GM21723 (cell line): ENCODE data around the gene PBX4.

Source experiments
- ATAC-seq: cut with Tn5 transposase; IDR thresholded peaks from one replicate; pipeline ENCODE4 v1.9.1; 2021; ENCODE audit warnings: mild to moderate bottlenecking, moderate library complexity; ENCODE audit not compliant: unreplicated experiment

Gene PBX4

DNA sequence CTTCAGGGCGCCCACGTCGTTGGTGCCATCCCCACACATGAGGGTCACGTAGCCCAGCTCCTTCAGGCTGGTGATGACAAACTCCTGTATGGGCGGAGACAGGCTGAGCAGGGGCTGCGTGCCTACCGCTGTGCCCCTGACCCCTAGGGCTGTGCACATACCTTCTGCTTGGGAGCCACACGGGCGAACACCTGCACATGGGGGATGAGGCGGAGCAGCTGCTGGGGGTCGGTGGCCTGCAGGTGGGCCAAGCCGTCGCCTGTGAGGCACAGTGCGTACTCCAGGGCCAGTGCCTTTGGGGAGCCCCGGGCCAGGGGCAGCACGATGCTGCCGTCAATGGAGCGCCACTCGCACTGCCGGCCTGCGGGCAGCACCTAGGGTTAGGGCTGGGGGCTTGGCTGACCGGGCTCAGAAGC, 31.1 kb upstream of the PBX4 start:
- ATAC-seq, result no peak

DNA sequence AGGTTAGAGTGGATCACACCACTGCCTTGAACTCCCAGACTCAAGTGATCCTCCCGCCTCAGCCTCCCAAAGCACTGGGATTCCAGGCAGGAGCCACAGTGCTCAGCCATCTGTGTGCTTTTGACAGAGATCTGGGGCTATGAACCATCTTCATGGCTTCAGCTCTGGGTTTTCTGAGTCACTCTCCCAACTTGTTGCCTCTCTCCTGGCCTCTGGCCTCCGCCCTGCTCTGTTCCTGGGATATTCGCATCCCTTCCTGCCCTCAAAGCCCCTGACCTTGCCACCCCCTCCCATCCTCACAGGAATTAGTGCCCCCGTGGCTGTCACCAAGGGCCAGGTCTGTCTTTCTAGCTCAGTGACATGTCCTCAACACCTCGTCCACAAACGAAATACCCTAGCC, 30.7 kb upstream of the PBX4 start:
- no peak for ATAC-seq

DNA sequence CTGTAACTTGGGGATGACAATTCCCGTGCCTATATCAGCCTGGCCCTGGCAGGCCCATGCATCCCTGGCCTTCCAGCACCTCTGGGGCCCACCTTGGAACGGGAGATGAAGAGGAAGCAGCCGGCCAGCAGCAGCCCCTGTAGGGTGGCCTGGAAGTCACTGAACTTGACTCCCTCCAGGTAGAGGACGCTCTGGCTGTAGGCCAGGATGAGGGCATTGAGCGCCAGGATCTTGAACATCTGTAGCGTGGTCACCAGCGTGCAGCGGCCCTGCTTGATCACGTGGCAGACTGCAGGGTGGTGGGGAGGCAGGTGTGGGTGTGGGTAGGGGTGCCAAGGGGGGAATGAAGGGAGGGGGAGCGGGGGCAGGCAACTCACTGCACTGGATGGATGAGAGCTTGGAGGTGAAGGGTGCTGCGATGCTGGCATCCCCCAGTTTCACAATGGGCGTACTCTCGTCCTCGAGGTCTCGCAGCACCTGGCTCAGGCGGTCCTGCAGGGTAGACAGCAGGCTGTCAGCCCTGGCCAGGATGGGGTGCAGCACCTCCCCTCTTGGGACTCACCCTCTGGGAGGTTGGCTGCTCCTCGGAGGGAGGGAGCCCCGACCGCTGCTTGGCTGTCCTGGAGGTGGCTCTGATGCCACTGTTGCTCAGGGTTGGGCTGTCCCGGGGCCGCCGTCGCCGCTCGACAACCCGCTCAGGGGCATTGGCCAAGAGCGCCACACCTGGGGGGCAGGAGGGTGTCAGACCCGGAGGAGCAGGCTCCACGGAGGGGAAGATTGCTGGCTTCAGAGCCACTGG, 28.7 kb upstream of the PBX4 start:
- no peak for ATAC-seq

DNA sequence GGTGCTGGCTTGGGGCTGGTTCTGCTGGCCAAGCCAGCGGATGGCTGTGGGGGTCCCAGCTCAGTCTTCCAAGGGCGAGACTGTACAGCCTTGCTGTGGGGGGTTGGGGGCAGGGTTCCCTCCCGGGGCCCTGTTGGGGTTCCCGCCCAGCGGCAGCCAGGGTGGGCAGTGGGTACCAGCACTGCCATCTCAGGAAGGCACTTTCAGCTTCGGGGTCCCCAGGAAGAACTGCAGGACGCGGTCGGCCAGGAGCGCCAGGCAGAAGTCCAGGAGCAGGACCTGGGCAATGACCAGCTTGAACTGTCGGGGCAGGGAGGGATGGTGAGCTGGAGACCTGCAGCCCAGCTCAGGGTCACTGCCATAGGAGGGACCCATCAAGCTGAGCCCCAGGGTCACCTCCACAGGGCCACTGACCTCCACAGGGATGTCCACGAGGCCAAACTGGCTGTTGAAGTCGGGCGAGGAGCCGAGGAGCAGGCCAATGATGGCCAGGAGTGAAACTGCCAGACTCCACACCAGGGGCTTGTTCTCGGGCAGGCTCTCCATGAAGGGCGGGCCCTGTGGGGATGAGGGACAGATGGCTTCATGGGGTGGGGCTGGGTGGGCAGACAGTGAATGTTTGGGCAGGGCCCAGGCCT, 26.9 kb upstream of the PBX4 start:
- no peak for ATAC-seq

DNA sequence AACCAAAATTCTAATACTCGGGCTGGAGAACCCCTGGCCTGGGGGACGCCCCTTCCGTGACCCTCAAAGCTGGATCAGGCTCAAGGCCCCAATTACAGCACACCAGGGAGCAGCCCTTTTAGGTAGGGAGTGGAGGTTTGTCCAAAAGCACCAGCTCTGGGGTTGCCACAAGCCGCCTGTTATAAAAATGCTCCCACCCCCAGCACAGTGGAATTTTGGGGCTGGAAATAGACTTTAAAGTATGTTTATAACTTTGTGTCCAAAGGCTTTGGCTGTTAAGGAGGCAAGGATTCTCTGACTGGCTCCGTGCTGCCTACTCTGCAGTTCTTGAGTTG, 25.5 kb upstream of the PBX4 start:
- no peak for ATAC-seq

DNA sequence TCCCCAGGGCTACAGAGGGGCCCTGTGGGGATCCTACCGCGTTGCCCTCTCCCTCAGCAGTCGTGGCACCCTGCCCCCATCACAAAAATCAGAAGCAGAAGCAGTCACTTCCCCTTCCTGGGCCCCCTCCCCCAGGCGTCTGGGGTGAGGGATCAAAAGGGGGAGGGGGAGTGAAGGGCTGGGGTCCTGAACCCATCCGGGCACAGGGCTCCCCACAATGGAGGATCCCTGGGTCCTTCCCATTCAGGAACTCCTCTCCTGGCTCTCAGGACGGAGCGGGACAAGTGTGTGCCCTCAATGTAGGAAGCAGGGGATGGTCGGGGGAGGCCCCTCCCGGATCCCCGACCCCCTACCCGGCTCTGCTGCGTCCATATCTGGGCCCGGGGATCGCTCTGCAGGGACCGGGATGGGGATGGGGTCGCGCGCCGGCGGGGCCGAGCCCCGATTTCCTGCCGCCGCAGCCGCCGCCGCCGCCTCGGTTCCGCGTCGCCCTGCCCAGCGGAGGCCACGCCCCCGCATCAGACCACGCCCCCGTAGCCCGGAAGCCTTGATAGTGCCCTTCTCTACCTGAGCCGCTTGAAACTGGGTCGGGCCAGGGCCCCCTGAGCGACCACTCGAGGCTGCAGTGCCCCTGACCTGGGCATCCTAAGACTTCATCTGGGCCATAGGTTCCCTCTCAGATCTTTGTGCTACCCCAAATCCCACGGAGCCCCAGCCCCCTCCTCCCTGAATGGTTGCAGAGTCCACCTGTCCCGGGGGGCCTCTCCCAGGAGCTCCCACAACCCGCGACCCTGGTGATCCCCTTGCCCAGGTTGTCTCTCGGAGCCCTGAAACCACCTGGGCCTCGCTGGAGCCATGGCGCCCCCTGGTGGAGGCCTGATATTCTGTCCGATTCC, 24.9 kb upstream of the PBX4 start, which contains the start of gene GMIP:
Gene GMIP (minus strand): TSS at position 500 of the 896 bp plus-strand sequence. CDS start 128 bp downstream, at position 372.
- peak; percentile 81 for ATAC-seq

DNA sequence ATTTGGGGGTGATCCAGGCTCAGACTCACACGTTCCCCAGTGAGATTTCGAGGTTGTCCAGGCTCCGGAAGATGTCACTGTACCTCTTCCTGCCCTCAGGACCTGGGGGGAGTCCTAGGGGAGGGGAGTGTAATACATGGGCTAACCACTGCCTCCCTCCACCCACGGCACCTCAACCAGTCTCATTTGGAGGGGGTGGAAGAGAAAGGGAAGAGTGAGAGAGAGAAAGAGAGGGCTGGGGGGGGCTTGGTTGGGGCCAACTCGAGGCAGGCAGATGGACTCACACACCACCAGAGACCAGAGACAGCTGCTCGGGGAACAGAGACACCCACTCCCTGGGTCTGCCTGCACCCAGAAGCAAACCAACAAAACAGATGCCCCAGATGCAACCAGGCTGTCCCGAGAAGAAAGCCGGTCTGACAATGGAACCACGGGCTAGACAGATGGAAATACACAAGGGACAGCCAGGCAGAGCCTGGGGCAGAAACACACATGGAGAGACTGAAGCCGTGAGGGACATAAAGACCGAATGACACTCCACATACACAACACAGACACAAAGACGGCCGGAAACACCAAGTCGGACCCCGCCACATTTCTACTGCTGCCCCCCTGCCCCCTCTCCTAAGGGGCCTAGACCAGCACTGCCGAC, 24.1 kb upstream of the PBX4 start:
- peak; percentile 20 for ATAC-seq

DNA sequence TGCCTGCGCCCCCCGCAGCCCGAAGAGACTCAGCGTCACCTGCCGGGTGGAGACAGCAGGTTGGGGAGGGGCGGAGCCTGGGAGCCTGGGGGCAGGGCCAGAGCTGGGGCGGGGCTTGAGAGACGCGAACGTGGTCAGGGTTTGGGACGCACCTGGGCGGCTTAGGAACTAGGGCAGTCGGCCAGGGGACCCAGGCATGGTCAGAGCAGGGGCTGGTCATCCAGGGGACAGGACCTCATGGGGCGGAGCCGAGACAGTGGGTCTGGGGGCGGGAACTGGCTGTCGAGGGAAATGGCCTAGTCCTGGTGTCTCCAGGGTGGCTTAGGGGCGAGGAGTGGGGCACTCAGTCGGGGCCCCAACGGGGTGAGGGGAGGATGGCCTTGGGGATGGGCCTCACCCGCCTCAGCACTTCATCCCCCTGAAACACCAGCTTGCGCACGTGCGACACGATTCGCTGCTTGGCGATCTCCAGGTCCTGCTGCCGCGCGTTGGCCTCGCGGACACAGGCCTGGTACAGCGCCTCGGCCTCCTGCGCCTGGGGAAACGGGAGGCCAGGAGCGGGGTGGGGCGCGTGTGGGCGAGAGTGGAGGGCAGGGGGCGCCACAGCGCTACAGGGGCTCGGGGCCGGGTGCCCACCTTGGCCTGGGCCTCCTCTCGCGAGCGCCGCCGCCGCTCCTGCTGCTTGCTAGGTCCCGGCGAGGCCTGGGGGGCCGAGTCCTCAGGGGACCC, 19.2 kb upstream of the PBX4 start:
- no peak for ATAC-seq

DNA sequence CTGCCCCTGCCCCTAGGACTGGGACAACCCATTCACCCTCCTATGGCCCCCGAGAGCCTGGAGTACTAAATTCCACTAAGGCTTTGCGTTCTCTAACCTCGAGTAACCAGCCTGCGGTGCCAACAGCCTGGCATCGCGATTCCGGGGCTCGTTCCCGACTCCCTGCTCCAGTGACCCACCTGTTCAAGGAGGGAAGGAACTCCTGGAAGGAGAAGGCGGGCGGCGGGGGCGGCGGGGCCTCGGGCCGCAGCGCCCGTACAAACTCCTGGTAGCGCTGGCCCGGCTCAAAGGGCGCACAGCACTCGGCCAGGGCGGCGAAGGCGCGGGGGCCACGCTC, 18.7 kb upstream of the PBX4 start:
- ATAC-seq, result no peak

DNA sequence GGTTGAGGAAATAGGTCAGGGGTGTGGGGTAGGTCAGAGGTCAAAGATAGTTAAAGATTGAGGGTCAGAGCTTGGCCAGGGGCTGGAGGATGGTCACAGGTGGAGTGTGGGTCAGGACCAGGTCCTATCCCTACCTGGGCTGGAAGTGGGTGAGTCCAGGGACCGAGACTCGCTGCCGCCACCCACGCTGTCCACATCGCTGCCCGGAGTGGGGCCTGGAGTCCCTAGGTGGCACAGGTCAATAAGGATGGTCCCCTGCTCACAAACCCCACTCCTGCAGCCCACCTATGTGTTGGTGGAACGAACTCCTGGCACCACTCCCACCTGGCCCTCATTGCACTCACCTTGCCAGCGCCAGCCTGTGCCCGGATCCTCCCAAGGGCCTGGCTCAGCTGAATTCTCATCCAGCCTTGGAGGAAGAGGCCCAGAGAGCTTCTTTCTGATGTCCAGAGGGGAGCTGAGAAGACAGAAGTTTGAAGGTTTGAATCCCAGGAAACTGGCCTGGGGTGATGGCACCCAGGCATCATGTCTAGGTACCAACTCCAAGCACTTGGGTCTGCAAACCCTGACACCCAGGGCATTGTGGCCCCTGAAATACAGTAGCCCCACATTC, 18.2 kb upstream of the PBX4 start:
- no peak for ATAC-seq

DNA sequence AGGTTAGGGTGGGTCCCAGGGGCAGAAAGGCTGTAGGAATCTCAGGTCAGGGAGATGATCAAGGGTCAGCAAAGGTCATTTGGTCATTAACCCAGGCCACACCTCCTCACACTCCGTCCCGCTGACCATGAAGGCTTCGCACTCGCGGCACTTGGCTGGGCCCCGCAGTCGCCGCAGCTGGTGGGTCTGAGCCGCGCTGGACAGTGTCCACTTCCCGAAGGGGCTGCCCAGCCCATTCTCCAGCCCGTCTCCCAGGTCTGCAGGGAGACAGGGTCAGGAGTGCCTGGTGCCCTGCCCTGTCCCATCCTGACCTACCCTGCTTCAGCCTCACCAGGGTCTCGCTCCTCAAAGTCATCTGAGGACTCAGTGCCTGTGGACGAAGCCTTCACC, 16.8 kb upstream of the PBX4 start:
- no peak for ATAC-seq

DNA sequence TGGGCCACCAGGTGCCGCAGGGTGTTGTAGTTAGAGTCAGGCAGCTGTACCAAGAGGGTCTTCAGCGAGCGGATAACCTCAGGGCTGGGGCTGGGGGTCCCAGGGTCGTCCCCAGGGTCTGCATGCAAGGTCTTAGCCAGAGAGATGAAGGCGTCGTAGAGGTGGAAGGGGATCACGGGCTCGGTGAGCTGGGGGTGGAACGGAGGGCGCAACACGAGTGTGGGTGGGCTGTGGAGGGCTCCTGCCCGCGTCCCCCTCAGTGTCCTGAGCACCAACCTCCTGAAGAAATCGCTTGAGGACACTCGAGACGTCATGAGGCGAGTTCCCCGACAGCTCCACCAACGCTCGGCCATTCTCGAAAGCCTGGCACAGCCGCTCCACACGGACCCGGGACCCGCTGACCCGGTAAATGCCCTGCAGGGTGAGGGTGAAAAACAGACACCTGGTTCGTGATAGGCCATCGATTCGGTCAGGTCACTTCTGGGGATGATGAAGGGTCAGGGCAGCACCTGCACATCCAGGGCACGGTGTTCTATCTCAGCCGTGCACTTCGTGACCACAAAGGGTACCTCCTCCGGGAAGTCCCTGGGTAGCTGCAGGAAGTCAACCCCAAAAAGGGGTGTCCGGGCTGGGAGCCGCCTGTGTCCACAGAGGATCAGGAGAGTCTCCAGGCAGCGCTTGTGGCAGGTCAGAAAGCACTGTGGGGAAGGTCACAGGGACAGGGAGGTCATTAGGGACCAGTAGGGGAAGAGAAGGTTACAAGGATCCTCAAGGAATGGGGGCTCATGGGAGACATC, 16.2 kb upstream of the PBX4 start:
- no peak for ATAC-seq

DNA sequence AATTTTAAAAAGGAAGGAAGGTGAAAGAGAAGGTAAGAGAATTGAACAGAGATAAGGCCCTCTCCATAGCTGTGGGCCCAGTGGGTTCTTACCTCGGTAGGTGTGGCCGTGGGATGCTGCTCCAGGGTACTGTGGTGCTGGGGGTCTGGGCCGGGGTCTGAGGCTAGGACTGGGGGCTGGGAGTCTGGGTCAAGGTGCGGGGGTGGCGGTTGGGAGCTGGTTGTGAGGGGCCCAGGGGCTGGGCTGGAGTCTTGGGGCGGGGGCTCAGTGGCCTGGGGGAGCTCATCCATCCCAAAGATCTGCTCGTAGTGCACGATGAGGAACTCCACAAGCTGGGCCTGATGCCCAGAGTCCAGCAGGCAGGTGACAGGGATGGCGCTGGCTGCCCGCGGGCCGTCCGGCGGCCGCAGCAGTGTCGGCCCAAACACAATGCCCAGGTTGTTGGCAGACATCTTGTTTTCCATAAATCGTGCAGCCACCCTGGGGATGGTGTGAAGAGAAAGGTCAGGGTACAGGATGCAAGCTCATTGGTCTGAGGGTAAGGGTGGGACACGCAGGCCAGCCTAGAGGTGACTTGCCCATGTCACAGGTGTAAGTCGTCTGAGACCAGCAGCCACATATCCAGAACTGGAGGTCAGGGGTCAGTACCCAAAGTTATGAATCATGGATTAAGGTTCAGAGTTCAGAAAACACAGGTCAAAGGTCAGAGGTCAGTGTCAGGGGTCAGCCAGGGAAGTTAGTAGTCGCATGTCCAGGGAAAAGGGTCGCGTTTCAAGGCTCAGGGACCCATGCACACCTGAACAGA, 15.4 kb upstream of the PBX4 start:
- no peak for ATAC-seq

DNA sequence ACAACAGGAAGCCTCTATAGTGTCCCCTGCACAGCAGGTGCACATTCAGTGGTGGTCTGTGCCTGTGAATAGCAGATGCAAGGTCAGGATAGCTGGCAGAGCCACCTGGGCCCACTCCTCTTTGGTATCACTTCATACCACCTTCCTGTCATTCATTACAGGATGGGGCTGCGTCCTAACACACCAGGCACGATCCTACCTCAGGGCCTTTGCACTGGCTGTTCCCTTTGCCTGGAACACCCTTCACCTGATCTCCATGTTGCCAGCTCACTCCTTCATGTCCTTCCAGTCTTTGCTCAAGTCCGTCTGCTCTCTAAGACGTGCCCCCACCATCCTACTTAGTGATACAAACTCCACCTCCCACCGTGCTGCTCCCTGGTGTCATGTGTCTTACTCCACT, 14.2 kb upstream of the PBX4 start:
- no peak for ATAC-seq

DNA sequence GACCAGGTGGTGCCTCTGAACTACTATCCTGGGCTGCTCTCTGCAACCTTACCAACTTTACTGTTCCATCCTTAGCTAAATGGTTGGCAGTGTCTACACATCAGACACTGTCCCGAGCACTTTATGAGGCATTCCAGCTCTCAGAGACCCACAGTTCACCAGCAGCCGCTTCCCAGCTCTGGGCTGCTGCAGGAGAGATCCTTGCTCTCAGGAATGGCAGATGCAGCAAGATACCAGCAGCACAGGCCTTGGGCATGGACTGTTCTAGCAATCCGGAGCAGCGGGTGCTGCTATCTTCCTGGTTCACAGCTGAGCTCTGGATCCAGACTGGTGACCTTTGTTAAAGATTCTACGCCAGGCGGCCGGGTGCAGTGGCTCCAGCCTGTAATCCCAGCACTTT, 12.9 kb upstream of the PBX4 start:
- ATAC-seq, result no peak

DNA sequence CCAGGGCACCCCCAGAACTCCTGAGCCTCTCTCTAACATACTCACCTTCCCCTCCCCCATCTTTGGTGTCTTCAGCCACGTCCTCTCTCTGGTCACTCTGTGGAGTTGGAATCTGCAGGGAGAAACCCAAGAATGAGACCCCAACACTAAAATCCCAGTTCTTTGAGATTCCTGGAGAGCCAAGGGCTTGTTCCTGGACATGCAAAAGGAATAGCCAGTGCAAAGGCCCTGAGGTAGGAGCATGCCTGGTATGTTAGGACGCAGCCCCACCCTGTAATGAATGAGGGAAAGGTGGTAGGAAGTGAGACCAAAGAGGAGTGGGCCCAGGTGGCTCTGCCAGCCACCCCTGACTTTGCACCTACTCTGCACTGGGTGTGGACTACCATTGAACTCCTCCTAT, 11.9 kb upstream of the PBX4 start:
- no peak for ATAC-seq

DNA sequence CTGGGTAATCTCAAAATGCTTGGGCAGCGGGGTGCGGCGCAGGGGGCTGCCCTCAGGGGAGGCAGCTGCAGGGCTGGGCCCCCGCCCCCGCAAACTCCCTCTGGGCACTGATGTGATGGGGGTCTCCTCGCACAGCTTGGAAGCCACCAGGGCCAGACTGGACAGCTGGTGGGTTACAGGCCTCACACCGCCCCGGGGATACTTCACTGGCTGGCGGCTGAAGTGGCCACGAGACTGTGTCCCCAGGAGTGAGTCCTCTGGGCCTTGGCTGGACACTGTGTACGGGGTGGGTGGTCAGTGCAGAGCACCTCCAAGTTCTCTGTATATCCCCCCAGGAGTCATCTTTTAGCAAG, 11.6 kb upstream of the PBX4 start:
- ATAC-seq, result no peak

DNA sequence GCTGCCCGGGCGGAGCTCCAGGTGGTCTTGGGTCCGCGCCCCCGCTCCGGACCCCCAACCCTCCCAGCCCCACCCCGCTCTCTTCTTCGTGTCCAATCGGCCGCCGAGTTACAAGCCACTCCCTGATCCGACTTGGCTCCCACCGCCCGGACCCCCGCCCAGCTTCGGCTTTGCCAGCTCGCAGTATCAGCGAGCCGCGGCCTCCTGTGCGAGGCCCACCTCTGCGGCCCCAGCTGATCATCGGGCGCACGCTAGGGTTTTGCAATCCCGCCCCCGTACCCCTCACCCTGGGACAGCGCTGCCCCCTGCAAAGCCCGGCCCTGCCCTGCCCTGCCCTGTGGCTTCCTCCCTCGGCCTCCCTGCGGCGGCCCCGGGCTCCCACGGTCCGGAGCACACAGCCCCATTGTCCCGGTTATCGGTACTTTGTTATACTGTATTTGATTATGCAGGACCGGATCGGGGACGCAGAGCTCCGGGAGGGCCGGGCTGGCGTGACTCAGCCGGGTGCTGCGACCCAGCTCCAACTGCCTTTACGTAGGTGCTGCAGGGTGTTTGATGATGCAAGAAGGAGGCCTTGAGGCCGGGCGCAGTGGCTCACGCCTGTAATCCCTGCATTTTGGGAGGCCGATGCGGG, 10.1 kb upstream of the PBX4 start:
- peak; percentile 18 for ATAC-seq
